PC-9 (cell line): ENCODE measurements around the gene FILIP1L. TPM values are rescaled to one million over a fixed set of nuclear protein-coding genes. Genes with fewer than 3 reads are reported as not detected.
A peak's percentile ranks its signal among the peaks of the same experiment; 100 is the strongest.

Experiments
- BruUV-seq: library from RNA; stranded (reverse); fragments of 400-500 nt; replicated peaks from 2 replicates; lab custom pipeline; 2021; lab: Mats Ljungman, UMichigan
- CTCF ChIA-PET: fragments of 300-600 bp; sonication (Branson Sonifier 250); formaldehyde crosslinking; loops from one replicate; lab custom pipeline; 2022; ENCODE audit warnings: antibody characterized with exemption; lab: Charles Lee
- POLR2A ChIA-PET: fragments of 300-600 bp; sonication (Branson Sonifier 250); formaldehyde crosslinking; loops from one replicate; lab custom pipeline; 2022; ENCODE audit warnings: antibody characterized with exemption; ENCODE audit not compliant: unreplicated experiment; lab: Charles Lee
- DNase-seq, 2 experiments: peaks; one replicate each; pipeline versions ENCODE4 v3.0.0 to v3.0.0-alpha.2; 2015 to 2022; ENCODE audit warnings: mixed read lengths in 1 of 2
- H2AFZ ChIP-seq: fragments of 200-600 bp; sonication (generic); 2 replicates; pipeline ENCODE4 v1.8.1; 2017; ENCODE audit warnings: antibody characterized with exemption
- H3F3A ChIP-seq: fragments of 200-600 bp; sonication (generic); 2 replicates; pipeline ENCODE4 v1.8.1; 2017; ENCODE audit warnings: antibody characterized with exemption, mild to moderate bottlenecking, low read depth; ENCODE audit not compliant: insufficient read depth
- H3K27ac ChIP-seq: fragments of 200-600 bp; sonication (generic); 2 replicates; pipeline ENCODE4 v1.6.1; 2016; ENCODE audit warnings: mixed run types
- H3K27me3 ChIP-seq: fragments of 200-600 bp; sonication (generic); 2 replicates; pipeline ENCODE4 v1.6.1; 2016; ENCODE audit warnings: low read depth, mixed run types; ENCODE audit not compliant: insufficient read depth
- H3K36me3 ChIP-seq: fragments of 200-600 bp; sonication (generic); 2 replicates; pipeline ENCODE4 v1.6.1; 2016; ENCODE audit warnings: low read depth, mixed run types
- H3K4me1 ChIP-seq: fragments of 200-600 bp; sonication (generic); replicated peaks from 2 replicates; pipeline ENCODE4 v1.6.1; 2016; ENCODE audit warnings: mixed run types; ENCODE audit not compliant: insufficient read depth
- H3K4me2 ChIP-seq: fragments of 200-600 bp; sonication (generic); 2 replicates; pipeline ENCODE4 v1.6.1; 2017; ENCODE audit warnings: mixed run types
- H3K4me3 ChIP-seq: fragments of 200-600 bp; sonication (generic); 2 replicates; pipeline ENCODE4 v1.6.1; 2016; ENCODE audit warnings: mixed run types
- H3K79me2 ChIP-seq: fragments of 200-600 bp; sonication (generic); 2 replicates; pipeline ENCODE4 v1.6.1; 2017; ENCODE audit warnings: low read depth, mixed run types
- H3K9me2 ChIP-seq: fragments of 200-600 bp; sonication (generic); 2 replicates; pipeline ENCODE4 v1.8.1; 2017; ENCODE audit warnings: mild to moderate bottlenecking; ENCODE audit not compliant: insufficient read depth
- H3K9me3 ChIP-seq: fragments of 200-600 bp; sonication (generic); 2 replicates; pipeline ENCODE4 v1.8.1; 2016; ENCODE audit warnings: low read depth; ENCODE audit not compliant: insufficient read depth
- H4K20me1 ChIP-seq: fragments of 200-600 bp; sonication (generic); 2 replicates; pipeline ENCODE4 v1.8.1; 2017; ENCODE audit not compliant: insufficient read depth
- CTCF ChIP-seq: fragments of 200-600 bp; sonication (generic); conservative IDR thresholded peaks from 2 replicates; pipeline ENCODE4 v1.6.1; 2017; ENCODE audit warnings: mixed run types, antibody characterized with exemption, mild to moderate bottlenecking, moderate library complexity
- EZH2 ChIP-seq: fragments of 200-600 bp; sonication (generic); IDR thresholded peaks from 2 replicates; pipeline ENCODE4 v1.8.0; 2017; ENCODE audit warnings: antibody characterized with exemption, low read depth
- intact Hi-C: fragments of 100-400 bp; cut with micrococcal nuclease; formaldehyde crosslinking; loops from one replicate; pipeline ENCODE4 v1.10.0; 2022; ENCODE audit not compliant: unreplicated experiment
- total RNA-seq: library from RNA; stranded (reverse); gene quantifications from 2 replicates; pipeline ENCODE4 v1.2.3, GENCODE V29; 2021

FILIP1L gene
- total RNA-seq, 1 experiment from 2014 or later = 16.8 TPM

- Histone ChIP-seq H3K36me3 (peaks cover 21% of the 10 kb centered on the region; the same call in 1 of the 2 replicates), H3K4me2 (peak overlapping the region; percentile 57)
Observed at GRCh38 chr3:99859825-99860224, 254.5 kb downstream of the FILIP1L start.

GRCh38 chr3:99858469-99858868, 255.8 kb downstream of the FILIP1L start:
- no peak for DNase-seq
- no peaks in the 10 kb centered on the region for H3K27me3 ChIP-seq
- CTCF ChIA-PET = no interaction called here
- peaks cover 17% of the 10 kb centered on the region; the same call in 1 of the 2 replicates for H3K36me3 ChIP-seq
- no peak overlapping the region for H2AFZ ChIP-seq
- no peak overlapping the region for H3K4me2 ChIP-seq
- no peaks in the 10 kb centered on the region for H4K20me1 ChIP-seq
- H3K4me1 ChIP-seq = peaks cover 45% of the 10 kb centered on the region
- H3K9me2 ChIP-seq = no peaks in the 10 kb centered on the region
- H3K27ac ChIP-seq = no peak overlapping the region
- POLR2A ChIA-PET = no interaction called here
- H3K79me2 ChIP-seq = peaks cover 40% of the 10 kb centered on the region
- no TSS peak for BruUV-seq
- no peak for TF ChIP-seq CTCF
- TF ChIP-seq EZH2 = no peak
- peaks cover 13% of the 10 kb centered on the region; the same call in 1 of the 2 replicates for H3F3A ChIP-seq
- H3K9me3 ChIP-seq = no peaks in the 10 kb centered on the region
- intact Hi-C loops = no loop called here
- H3K4me3 ChIP-seq = no peak overlapping the region

More at GRCh38 chr3:99859825-99860224, 254.5 kb downstream of the FILIP1L start:
- TF ChIP-seq EZH2 = no peak
- TF ChIP-seq CTCF = no peak
- DNase-seq = peak in 1 of 2 experiments; percentile 99
- no peaks in the 10 kb centered on the region for H4K20me1 ChIP-seq
- intact Hi-C loops = loop anchor here (2.0 kb wide), 1 partner anchor 15 kb away; no protein-coding TSS in a partner anchor
- no peaks in the 10 kb centered on the region for H3K9me2 ChIP-seq
- H2AFZ ChIP-seq = no peak overlapping the region
- no TSS peak for BruUV-seq
- no peak overlapping the region for H3K4me3 ChIP-seq
- POLR2A ChIA-PET = interaction anchor here (0.6 to 1.0 kb wide), 6 partner anchors 10 to 533 kb away, joined by 3 to 7 read pairs (median 4); no protein-coding TSS in a partner anchor
- H3K4me1 ChIP-seq = peaks cover 45% of the 10 kb centered on the region
- H3K79me2 ChIP-seq = peaks cover 36% of the 10 kb centered on the region
- H3F3A ChIP-seq = peaks cover 13% of the 10 kb centered on the region; the same call in 1 of the 2 replicates
- CTCF ChIA-PET = interaction anchor here (1.0 to 1.1 kb wide), 2 partner anchors 28 to 395 kb away, joined by 5 to 6 read pairs; no protein-coding TSS in a partner anchor
- peak overlapping the region; percentile 73 for H3K27ac ChIP-seq
- H3K27me3 ChIP-seq = no peaks in the 10 kb centered on the region
- no peaks in the 10 kb centered on the region for H3K9me3 ChIP-seq

- Histone ChIP-seq H3K79me2 (peaks cover 46% of the 10 kb centered on the region), H3K4me1 (peaks cover 39% of the 10 kb centered on the region), H3K4me3 (no peak overlapping the region), H3K9me3 (no peaks in the 10 kb centered on the region), H3K27ac (no peak overlapping the region), H3K4me2 (no peak overlapping the region), H3F3A (peaks cover 13% of the 10 kb centered on the region; the same call in 1 of the 2 replicates), H3K9me2 (no peaks in the 10 kb centered on the region), H4K20me1 (no peaks in the 10 kb centered on the region), H2AFZ (no peak overlapping the region), H3K27me3 (no peaks in the 10 kb centered on the region), H3K36me3 (peaks cover 12% of the 10 kb centered on the region; the same call in 1 of the 2 replicates)
- POLR2A ChIA-PET = interaction anchor here (0.6 kb wide), 1 partner anchor 1868 kb away, joined by 3 read pairs; no protein-coding TSS in a partner anchor
- no peak for TF ChIP-seq EZH2
- TF ChIP-seq CTCF = no peak
- intact Hi-C loops = no loop called here
- CTCF ChIA-PET = no interaction called here
- DNase-seq = no peak
- BruUV-seq = no TSS peak
Observed at GRCh38 chr3:99857278-99857677, 257.0 kb downstream of the FILIP1L start.
